HG02885 (cell line): ENCODE measurements around the gene ME2.
A peak's percentile ranks its signal among the peaks of the same experiment; 100 is the strongest.
"Not testable (repeated sequence)": the region's sequence is repeated elsewhere in the genome, so short reads cannot be mapped to it uniquely, and the experiment has no call there.

Experiments
- ATAC-seq: cut with Tn5 transposase; IDR thresholded peaks from one replicate; pipeline ENCODE4 v1.9.1; 2021; ENCODE audit warnings: mild to moderate bottlenecking; ENCODE audit not compliant: unreplicated experiment, poor library complexity

Gene ME2

GRCh38 chr18:50967714-50968661 lies 89.1 kb downstream of the ME2 start, which contains the start of gene ELAC1:
Gene ELAC1 (plus strand): TSS chr18:50968040. CDS start chr18:50974405, 6,365 bp downstream.
- ATAC-seq: peak; percentile 96

- no peak for ATAC-seq
These were observed 90.5 kb downstream of the ME2 start for GRCh38 chr18:50969448-50969847.

- no peak for ATAC-seq
These were observed 91.1 kb downstream of the ME2 start for GRCh38 chr18:50970006-50970405.

GRCh38 chr18:50972404-50972803 lies 93.5 kb downstream of the ME2 start:
- ATAC-seq: not testable (repeated sequence)

GRCh38 chr18:50973367-50974126 lies 94.6 kb downstream of the ME2 start:
- no peak for ATAC-seq

GRCh38 chr18:50977037-50977760 lies 98.3 kb downstream of the ME2 start:
- no peak for ATAC-seq

- ATAC-seq: no peak
These were observed 102.5 kb downstream of the ME2 start for GRCh38 chr18:50981381-50981780.

GRCh38 chr18:50982086-50982801 lies 103.3 kb downstream of the ME2 start:
- ATAC-seq: no peak

- ATAC-seq: no peak
These were observed 103.9 kb downstream of the ME2 start for GRCh38 chr18:50982802-50983179.

- no peak for ATAC-seq
These were observed 107.6 kb downstream of the ME2 start for GRCh38 chr18:50986360-50987087.

- ATAC-seq: no peak
These were observed 108.3 kb downstream of the ME2 start for GRCh38 chr18:50987261-50987660.

GRCh38 chr18:50989711-50990110 lies 110.8 kb downstream of the ME2 start:
- no peak for ATAC-seq

GRCh38 chr18:50992351-50992762 lies 113.4 kb downstream of the ME2 start:
- ATAC-seq: no peak

GRCh38 chr18:50994031-50994430 lies 115.1 kb downstream of the ME2 start:
- ATAC-seq: no peak

- not testable (repeated sequence) for ATAC-seq
These were observed 124.3 kb downstream of the ME2 start for GRCh38 chr18:51003174-51003573.
